AG04450 (cell line): ENCODE data around the gene CYP26B1. TPM values are rescaled to one million over a fixed set of nuclear protein-coding genes. Genes with fewer than 3 reads are reported as not detected.
A peak's percentile ranks its signal among the peaks of the same experiment; 100 is the strongest.

Source experiments
- CTCF ChIA-PET: fragments of 300-600, 350-600 bp; formaldehyde crosslinking; extraction: SDS; loops from one replicate; lab custom pipeline; 2022; ENCODE audit warnings: antibody characterized with exemption, inconsistent platforms; lab: Charles Lee
- POLR2A ChIA-PET: fragments of 350-600 bp; formaldehyde crosslinking; extraction: SDS; loops from one replicate; lab custom pipeline; 2021; ENCODE audit warnings: antibody characterized with exemption, inconsistent platforms; lab: Yijun Ruan, JAX
- DNase-seq: peaks from one replicate; pipeline ENCODE4 v3.0.0-alpha.2; 2011; ENCODE audit warnings: low read depth, low spot score
- H3K27ac ChIP-seq: one replicate; pipeline ENCODE4 v1.5.1; 2012; ENCODE audit warnings: low read depth, low read length, control low read depth
- H3K27me3 ChIP-seq: one replicate; pipeline ENCODE4 v1.6.0; 2012; ENCODE audit warnings: low read length; ENCODE audit not compliant: control insufficient read depth, insufficient read depth
- H3K4me3 ChIP-seq: 2 replicates; pipeline ENCODE4 v1.5.1; 2011; ENCODE audit warnings: mild to moderate bottlenecking, low read depth, low read length, control low read depth
- H3K9me3 ChIP-seq: 2 replicates; pipeline ENCODE4 v1.5.1; 2012; ENCODE audit warnings: low read length; ENCODE audit not compliant: control insufficient read depth, insufficient read depth
- CTCF ChIP-seq: IDR thresholded peaks from 2 replicates; pipeline ENCODE4 v1.5.1; 2011; ENCODE audit warnings: low read depth, low read length, control low read depth, inconsistent platforms
- polyA plus RNA-seq: library from polyadenylated mRNA; depleted of rRNA; stranded (reverse); fragments of >200 nt; gene quantifications from 2 replicates; pipeline ENCODE4 v1.2.3, GENCODE V29; 2011

Gene CYP26B1
- polyA plus RNA-seq, 1 experiment, result 0.01 TPM

DNA sequence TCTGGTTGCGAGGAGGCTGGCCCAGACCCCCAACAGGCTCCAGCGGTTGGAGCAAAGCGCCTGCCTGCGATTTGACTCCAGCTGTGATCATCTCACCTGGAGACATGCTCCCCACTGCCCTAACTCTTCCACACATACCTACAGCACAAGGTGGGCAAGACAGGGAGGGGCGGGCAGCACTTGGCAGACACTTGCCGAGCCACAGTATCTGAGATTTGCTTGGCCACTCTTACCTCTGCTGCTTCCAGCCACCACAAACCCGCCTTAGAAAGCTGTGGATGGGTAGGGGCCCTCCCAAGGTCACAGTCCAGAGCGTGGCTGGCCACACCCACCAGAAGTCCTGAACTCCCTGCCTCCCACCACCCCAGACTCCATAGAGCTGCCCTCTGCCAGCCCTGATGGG, 8.2 kb downstream of the CYP26B1 start:
- Histone ChIP-seq H3K9me3 (peaks cover 9% of the 10 kb centered on the region), H3K27me3 (peaks cover 47% of the 10 kb centered on the region), H3K27ac (no peak overlapping the region), H3K4me3 (no peak overlapping the region)
- DNase-seq, result no peak
- POLR2A ChIA-PET, result no interaction called here
- TF ChIP-seq CTCF, result no peak
- CTCF ChIA-PET, result no interaction called here

DNA sequence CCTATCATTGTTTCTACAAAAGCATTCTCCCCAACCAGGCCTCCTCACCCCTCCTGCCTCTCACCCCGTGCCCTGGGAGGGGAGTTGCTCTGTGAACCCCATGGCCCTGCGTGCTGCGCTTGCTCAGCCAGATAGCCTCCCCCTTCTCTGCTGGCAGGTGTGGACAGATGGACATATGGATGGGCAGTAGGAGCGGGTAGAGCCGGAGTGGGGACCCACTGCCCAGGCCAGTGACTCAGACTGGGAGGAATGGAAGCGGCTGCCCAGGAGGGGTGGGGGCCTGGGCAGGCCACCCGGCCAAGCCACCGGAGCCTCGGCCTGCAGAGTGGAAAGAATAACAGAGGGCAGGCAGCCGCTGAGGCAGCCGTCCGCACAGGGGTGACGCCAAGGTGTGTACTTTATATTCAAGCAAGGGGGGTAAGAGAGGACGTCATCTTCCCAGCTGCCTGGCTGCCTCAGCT, 8.7 kb downstream of the CYP26B1 start:
- no peak overlapping the region for H3K27ac ChIP-seq
- no peak for DNase-seq
- CTCF ChIA-PET, result interaction anchor here (1.7 to 2.0 kb wide), 2 partner anchors 215 to 336 kb away, joined by 5 to 7 read pairs; no protein-coding TSS in a partner anchor

GRCh38 chr2:72138011-72138881, 9.4 kb downstream of the CYP26B1 start:
- Histone ChIP-seq H3K27ac (no peak overlapping the region), H3K9me3 (no peaks in the 10 kb centered on the region; the same call in 1 of the 2 replicates), H3K4me3 (no peak overlapping the region), H3K27me3 (peaks cover 36% of the 10 kb centered on the region)
- ChIA-PET POLR2A (no interaction called here), CTCF (interaction anchor here (0.6 to 2.0 kb wide), 14 partner anchors 10 to 545 kb away, joined by 3 to 10 read pairs (median 4); no protein-coding TSS in a partner anchor)
- no peak for TF ChIP-seq CTCF
- DNase-seq, result no peak

More for the DNA sequence above, 8.7 kb downstream of the CYP26B1 start:
- Histone ChIP-seq H3K9me3 (peaks cover 6% of the 10 kb centered on the region), H3K4me3 (no peak overlapping the region), H3K27me3 (peaks cover 43% of the 10 kb centered on the region)
- TF ChIP-seq CTCF, result no peak
- POLR2A ChIA-PET, result no interaction called here

DNA sequence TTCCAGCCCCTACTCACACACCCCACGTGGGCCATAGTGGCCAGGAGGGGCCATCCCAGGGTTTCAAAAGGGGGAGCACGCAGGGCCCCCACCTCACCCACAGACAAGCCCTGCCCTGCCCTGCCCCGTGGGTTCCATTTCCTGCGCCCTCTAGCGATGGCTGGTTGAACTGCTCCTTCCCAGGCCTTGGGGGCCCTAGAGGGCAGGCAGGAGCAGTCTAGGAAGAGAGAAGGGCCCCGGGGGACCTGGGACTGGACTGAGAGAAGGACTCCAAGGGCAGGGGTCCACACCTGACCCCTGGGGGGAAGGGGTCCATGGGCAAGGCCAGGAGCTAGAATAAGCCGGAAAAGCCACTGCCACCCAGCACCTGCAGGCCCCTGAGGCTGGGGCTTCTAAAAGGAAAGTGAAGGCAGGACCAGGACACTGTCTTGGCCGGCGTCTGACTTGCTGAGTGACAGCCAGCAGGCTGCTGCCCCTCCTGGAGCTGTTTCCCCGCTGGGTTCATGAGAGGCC, 10.1 kb downstream of the CYP26B1 start:
- no peak overlapping the region for H3K4me3 ChIP-seq
- no peak for DNase-seq
- no peaks in the 10 kb centered on the region; the same call in 1 of the 2 replicates for H3K9me3 ChIP-seq
- H3K27ac ChIP-seq, result no peak overlapping the region
- ChIA-PET CTCF (interaction anchor here (0.6 to 2.0 kb wide), 15 partner anchors 11 to 545 kb away, joined by 3 to 10 read pairs (median 4); no protein-coding TSS in a partner anchor), POLR2A (no interaction called here)
- peaks cover 29% of the 10 kb centered on the region for H3K27me3 ChIP-seq
- TF ChIP-seq CTCF, result peak; percentile 92
